Fibroblast of pulmonary artery (primary cell): ENCODE results near the gene PAWR.

Experiments
- DNase-seq: peaks from one replicate; pipeline ENCODE4 v3.0.0-alpha.2; 2010; ENCODE audit warnings: low read depth
- H3K4me3 ChIP-seq: replicated peaks from 2 replicates; pipeline ENCODE4 v1.5.1; 2011; ENCODE audit warnings: low read depth, mild to moderate bottlenecking, control low read depth, low read length, moderate library complexity
- TF ChIP-seq, protein P1 (sequence below): IDR thresholded peaks from 2 replicates; pipeline ENCODE4 v1.5.1; 2011; ENCODE audit warnings: mild to moderate bottlenecking, control low read depth, low read length, inconsistent platforms; ENCODE audit errors: missing control alignments

Gene PAWR

DNA sequence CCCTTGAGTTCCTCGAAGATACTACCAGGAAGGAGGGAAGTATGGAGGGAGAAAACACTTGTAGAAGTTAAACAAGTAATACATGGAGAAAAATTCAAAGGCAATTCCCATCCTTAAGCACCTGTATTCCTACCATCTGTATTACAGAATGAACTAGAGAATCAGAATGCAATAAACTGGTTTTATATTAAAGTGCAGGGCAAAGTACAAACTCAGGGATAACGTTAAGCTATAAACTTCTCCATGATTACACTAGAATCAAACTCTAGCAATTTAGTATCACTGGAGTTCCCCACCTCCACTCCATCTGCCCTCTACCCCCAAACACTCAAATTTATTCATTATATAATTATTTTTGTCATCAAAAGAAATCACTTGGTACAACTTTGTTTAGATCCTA, 13.1 kb downstream of the PAWR start:
- no peak overlapping the region for H3K4me3 ChIP-seq
- no peak for DNase-seq
- TF ChIP-seq, protein P1, sequence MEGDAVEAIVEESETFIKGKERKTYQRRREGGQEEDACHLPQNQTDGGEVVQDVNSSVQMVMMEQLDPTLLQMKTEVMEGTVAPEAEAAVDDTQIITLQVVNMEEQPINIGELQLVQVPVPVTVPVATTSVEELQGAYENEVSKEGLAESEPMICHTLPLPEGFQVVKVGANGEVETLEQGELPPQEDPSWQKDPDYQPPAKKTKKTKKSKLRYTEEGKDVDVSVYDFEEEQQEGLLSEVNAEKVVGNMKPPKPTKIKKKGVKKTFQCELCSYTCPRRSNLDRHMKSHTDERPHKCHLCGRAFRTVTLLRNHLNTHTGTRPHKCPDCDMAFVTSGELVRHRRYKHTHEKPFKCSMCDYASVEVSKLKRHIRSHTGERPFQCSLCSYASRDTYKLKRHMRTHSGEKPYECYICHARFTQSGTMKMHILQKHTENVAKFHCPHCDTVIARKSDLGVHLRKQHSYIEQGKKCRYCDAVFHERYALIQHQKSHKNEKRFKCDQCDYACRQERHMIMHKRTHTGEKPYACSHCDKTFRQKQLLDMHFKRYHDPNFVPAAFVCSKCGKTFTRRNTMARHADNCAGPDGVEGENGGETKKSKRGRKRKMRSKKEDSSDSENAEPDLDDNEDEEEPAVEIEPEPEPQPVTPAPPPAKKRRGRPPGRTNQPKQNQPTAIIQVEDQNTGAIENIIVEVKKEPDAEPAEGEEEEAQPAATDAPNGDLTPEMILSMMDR = no peak

DNA sequence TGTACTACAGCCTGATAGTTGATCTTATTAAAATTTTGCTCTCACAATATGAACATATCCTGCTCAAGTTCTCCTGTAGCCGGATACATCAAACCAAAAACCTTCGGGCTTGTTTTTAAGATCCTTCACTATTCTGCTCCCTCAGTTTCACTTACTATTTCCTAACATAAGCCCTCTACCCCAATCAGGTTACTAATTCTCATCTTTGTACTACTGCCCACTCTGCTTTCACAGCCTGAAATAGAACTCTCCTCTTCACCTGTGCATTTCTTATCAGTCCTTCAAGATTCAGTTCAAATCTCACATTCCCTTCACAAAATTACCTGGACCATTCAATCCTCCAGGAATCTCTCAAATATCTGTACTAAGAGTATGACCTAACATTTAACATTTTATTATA, 14.2 kb downstream of the PAWR start:
- TF ChIP-seq, protein P1 = no peak
- no peak overlapping the region for H3K4me3 ChIP-seq
- DNase-seq = no peak

DNA sequence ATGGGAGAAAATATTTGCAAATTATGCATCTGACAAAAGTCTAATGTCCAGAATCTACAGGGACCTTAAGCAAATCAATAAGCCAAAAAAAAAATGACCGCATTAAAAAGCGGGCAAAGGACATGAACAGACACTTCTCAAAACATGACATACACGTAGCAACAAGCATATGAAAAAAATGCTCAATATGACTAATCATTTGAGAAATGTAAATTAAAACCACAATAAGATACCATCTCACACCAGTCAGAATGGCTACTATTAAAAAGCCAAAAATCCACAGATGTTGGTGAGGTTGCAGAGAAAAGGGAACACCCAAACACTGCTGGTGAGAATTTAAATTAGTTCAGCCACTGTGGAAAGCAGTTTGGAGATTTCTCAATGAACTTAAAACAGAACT, 16.1 kb downstream of the PAWR start:
- no peak overlapping the region for H3K4me3 ChIP-seq
- TF ChIP-seq, protein P1 = no peak
- DNase-seq = no peak

DNA sequence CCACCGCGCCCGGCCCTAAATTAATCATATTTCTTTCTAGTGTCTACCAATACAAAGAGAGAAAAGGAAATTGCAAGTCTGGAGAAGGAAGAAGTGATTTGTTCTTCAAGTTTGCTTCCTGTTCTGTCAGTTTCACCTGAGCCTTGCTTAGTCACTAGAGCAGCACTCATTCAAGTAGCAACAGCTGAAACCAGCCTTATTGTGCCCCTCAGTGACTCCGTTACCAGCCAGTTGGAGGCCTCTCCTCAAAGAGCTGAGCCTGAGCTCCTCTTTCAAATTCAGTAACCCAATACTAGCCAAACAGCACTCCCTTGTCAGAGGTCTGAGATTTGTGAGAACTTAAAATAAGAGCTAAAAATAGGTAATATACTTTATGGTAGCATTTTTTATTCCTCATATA, 17.4 kb downstream of the PAWR start:
- no peak for DNase-seq
- no peak overlapping the region for H3K4me3 ChIP-seq
- TF ChIP-seq, protein P1 = no peak

DNA sequence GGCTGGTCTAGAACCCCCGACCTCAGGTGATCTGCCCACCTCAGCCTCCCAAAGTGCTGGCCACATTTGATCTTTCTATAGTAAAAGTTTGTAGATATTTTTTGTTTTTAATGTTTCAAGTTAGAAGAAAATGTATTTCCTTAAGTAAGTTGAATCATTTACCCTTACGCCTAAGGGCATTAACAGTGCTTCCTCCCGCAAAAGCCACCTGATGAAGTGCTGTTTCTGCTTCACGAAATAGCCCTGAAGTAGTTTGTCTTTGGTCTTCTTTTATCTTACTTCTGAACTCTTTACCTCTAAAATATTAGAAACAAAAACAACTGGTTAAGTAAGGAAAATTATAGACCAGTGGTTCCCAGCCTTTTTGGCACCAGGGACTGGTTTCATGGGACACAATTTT, 22.7 kb downstream of the PAWR start:
- TF ChIP-seq, protein P1 = no peak
- H3K4me3 ChIP-seq = no peak overlapping the region
- DNase-seq = no peak

DNA sequence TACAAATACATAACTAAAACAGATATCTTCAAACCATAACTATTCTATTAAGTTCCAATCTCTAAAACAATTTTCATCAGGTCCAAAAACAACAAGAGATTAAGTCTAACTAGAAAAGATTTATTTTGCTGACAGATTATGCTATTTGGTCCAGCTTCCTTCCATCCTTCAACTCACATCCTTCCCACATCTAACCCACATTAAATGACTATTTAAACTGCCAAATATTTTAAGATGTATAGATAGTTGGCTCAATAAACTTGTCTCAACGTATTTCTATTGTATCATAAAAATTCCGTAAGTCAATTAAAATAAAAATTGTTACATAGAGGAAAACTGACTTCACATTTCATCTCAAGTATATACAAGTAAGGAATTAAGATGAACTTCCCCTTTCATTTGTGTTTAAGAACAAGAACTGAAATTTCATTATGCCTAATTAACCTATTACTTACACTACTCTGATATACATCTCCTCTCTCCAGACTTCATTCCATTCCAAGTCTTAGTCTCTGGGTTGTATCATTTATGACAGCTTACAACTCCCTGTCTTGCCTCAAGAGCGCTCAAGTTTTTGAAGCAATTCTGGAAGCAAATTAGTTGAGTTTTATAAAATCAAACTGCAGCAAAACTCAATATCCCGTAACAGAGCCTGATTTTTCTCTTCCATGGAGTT, 25.4 kb downstream of the PAWR start:
- TF ChIP-seq, protein P1 = no peak

DNA sequence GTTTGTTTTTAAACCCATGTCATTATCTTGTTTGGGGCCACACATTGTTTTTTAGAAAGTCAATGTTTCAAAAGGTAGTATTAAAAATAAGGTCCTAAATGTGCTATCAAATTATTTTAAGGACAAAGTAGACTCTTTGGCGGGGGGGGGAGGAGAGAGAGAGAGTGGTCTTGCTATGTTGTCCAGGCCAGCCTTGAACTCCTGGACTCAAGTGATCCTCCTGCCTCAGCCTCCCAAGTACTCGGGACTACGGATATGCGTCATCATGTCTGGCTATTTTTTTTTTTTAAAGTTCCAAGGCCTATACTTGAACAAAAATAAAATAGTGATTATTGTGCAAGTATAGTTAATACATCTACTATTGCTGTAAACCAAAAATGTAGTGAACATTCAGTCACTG, 26.2 kb downstream of the PAWR start:
- H3K4me3 ChIP-seq = no peak overlapping the region
- no peak for DNase-seq
- TF ChIP-seq, protein P1 = no peak

More for the DNA sequence above, 25.4 kb downstream of the PAWR start:
- no peak for DNase-seq
- H3K4me3 ChIP-seq = no peak overlapping the region
